HG02588 (cell line): ENCODE data around the gene TTC8.
"Not testable (repeated sequence)": the region's sequence is repeated elsewhere in the genome, so short reads cannot be mapped to it uniquely, and the experiment has no call there.

ENCODE experiments used
- ATAC-seq: cut with Tn5 transposase; IDR thresholded peaks from one replicate; pipeline ENCODE4 v1.9.1; 2021; ENCODE audit warnings: mild to moderate bottlenecking, moderate library complexity; ENCODE audit not compliant: unreplicated experiment

Gene TTC8

DNA sequence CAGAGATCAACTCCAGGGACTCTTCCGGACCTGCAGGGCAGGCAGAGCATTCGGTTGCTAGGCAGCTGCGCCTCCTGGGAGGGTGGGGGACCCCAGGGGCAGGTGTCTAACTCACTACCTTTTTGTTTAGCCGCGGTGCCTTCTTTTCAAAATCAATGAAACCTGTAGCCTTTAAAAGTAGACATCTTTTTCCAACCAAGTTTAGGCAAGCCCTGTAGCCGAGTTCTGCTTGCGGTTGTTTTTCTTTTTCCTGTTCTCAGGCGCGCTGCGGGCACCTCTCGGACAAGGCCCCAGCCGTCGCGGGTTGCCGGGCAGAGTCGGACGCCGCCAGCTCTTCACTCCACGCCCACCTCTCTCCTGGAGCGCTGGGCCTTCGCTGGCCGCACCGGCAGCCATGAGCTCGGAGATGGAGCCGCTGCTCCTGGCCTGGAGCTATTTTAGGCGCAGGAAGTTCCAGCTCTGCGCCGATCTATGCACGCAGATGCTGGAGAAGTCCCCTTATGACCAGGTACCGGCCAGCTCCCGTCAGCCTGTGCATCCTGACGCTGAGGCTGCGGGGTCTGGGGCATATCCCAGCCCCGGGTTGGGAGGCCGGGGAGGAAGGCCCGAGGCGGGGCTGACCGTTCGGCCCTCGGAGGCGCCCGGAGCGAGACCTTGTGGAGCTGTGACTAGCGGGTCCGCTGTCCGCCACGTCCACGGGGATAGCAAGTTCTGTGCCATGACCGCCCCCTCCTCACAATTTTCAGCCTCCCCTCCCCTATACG lies at the start of gene TTC8:
Gene TTC8 (plus strand): TSS at position 338 of the 764 bp plus-strand sequence. CDS start 57 bp downstream, at position 395.
- ATAC-seq: peak; percentile 99

DNA sequence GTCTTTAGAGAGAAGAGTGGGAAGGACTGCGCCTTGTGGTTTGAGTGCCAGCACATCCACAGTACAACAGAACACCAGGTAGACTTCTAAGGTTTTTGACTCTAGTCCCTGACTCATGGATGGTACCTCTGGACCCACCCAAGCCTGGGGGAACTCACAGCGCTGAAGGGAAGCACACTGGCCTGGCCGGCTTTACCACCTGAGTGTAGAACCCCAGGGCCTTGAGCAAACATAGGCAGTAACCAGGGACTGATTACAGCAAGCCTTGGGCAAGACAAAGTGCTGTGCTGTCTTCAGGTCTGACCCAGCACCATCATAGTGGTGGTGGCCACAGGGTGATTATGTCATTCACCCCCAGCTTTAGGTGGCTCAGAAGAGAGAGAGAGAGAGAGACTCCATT lies 48.9 kb upstream of the TTC8 start:
- ATAC-seq: no peak

DNA sequence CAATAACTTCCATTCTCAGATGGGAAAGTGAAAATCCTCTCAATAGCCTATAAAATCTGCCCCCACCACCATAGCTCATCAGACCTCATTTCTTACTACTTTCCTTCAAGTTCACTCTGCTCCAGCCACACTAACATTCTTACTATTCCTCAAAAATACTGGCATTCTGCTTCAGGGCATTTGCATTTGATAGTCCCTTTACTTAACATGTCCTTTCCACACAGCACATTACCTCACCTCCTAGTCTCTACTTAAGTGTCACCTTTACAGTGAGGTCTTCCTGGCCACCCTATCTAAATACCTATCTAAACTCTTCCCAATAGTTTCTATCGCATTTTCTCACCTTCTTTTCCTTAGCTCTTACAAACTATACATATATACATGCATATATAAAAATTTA lies 38.5 kb upstream of the TTC8 start:
- ATAC-seq: no peak

DNA sequence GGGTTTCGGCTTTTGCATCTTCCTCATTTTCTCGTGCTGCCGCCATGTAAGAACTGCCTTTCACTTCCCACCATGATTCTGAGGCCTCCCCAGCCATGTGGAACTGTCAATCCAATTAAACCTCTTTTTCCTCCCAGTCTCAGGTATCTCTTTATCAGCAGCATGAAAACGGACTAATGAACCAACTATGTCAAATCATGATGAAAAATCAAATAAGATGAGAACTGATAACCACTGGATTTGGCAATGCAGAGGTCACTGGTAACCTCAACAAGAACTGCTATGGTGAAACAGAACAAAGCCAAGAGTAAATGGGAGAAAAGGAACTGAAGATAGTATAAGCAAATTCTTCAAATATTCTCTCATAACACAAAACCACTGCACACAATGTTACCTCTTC lies 37.7 kb upstream of the TTC8 start:
- ATAC-seq: no peak

DNA sequence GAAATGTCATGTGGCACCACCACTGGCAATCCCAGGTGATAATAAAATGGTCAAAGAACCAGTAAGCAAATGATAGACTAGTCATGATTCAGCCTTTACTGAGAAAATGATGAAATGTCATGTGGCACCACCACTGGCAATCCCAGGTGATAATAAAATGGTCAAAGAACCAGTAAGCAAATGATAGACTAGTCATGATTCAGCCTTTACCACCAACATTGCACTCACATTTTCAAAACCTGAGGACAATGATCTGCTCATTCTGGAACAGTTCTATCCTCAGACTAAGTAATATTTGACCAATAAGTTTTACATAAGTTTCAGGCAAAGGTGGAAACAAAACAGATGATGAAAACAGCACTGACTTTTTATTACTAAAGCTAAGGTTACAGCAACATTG lies 34.9 kb upstream of the TTC8 start:
- ATAC-seq: not testable (repeated sequence)

DNA sequence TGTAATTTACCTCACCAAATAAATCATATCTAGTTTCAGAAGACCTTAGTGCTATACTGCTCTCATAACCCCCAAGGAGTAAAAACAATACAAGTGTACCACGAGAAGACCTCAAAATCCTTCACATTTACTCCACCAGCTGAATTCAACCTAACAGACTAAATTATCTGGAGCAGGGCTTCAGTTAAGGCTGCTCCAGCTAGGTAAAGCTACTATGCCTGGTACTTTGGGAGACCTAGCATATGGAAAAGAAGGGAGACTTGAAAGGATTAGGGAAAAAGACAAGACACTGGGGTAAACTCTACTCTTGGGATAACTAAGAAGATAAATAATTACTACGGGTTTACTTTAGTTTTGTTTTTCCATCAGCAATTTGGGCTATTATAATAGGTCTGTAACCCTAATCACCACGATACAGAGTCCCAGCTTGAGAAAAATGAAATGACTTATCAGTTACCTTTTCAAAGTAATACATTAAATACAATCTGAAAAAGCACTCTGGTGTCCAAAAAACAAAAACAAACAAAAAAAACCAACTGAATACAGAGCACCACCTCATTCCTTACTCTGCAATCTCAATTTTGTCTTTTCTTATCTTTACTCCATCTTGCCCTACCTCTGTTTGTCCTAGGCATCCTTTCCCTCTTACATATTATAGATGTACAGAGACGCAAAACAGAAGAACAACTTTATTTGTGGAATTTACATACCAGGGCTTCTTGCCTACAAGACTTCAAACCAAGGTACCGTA lies 33.8 kb upstream of the TTC8 start:
- no peak for ATAC-seq

DNA sequence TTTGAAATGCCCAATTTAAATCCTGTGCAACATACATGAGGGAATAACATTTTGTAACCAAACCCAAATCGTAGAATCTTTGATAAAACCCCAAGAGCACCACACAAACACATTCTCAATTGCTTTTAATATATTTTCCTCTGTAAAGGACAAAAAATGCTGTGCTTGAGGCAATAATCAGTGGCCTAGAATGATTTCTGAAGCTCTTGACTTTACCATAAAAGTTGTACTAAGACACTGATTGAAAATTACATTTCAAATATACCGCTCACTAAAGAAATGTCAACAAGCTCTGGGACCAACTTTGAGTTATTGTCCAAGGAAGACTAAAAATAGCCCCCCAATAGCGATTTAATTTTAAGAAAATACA lies 33.2 kb upstream of the TTC8 start:
- no peak for ATAC-seq

DNA sequence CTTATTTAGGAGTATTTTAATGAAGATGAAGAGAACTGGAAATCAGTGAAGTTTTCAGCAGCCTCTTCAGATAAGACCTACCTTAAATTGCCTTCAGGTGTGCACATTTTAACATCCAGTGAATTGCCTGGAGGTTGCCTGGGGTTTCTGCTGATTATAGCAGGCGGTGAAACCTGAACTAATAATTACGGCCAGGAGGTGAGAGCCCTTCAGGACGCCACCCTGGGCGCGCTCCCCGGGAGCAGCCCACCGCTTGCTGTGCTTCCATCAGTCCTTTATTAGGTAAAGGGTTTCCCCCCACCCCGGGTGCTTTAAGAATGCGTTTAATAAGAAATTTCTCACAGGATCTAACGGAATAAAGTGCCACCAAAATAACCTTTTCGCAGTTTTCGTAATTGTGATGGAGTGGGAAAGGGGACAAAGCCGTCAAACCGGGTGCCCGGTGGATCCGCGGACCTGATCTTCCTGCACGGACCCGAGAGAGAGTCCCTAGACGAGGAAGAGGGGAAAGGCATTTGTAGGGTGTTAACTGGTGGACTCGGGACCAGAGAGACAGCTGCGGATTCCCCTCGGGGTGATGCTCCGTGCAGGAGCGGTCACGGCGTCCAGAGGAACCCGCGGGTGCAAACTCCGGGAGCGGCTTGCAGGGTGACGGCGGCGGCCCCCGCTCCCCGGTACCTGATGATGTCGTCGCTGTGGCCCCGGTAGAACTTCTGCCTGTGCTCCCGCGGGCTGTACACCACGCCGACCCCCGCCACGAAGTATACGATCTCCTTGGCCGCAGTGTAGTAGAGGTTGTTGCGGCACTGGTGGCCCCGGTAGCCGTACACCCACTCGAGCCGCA lies 32.6 kb upstream of the TTC8 start:
- ATAC-seq: peak; percentile 10

DNA sequence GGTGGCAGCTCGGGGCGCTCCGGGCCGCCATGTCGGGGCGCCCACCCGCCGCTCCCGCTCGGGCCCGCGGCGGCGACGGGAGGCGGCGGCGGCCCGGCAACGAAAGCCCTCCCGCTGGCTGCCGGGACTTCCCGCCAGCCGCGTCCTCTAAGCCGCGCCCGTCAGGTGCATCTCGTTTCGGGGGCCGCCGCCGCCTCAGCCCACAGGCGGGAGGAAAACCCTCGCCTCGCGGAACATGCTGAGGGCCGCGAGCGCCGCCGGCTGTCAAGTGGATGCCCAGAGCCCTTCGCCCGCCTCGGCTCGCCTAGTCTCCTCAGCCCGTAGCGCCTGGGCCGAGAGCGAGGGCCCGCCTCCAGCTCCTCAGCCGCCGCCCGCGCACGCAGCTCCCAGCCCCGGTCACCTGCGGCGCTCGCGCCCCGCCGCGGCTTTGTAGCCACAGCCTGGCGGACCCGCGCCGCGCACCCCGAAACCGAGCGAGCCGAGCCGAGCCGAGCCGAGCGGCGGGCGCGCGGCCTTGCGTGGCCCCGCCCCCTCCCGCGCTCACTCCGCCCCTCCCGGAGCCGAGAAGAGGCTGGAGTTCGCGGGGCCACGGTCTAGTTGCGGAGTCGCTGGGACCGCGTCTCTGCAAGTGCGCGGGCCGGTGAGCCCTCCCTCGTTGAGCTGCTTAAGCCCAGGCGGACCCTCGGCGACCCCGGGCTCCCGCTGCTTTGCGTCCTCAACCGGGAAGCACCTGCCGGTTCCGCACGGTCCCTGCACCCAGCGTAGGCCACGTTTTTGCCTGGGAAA lies 31.8 kb upstream of the TTC8 start, which contains the start of gene EML5:
Gene EML5 (minus strand): TSS at position 481 of the 786 bp plus-strand sequence. CDS start 450 bp downstream, at position 31.
- peak; percentile 86 for ATAC-seq

DNA sequence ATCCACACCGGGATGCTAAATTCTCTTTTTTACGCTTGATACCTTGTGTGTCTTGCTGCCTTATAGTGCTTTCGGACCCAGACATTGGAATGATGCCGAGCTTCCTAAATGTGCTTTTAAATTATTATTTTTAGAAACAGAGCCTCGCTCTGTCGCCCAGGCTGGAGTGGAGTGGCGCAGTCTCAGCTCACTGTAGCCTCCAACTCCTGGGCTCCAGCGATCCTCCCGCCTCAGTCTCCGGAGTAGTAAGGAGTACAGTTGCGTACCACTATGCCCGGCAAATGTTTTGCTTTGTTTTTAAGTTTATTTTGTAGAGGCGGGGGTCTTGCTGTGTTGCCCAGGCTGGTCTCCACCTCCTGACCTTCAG lies 31.2 kb upstream of the TTC8 start:
- ATAC-seq: no peak

DNA sequence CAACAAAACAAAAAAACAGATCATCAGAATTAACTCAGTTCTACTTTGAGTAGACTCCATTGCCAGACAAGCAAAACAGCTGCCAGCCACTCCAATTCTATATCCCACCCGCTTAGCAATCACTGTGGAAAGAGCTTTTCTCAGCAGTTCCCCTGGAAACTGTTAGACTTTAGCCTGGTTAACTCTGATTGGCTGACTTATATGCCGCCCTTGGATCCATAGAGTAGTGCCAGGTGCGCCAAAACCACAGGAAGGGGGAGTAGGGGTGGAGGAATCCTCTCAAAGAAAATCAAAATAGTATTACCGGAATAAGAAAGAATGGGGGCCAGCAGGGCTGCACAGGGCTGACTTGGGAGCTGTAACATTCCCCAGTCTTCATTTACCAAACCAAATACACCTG lies 26.3 kb upstream of the TTC8 start:
- ATAC-seq: no peak

DNA sequence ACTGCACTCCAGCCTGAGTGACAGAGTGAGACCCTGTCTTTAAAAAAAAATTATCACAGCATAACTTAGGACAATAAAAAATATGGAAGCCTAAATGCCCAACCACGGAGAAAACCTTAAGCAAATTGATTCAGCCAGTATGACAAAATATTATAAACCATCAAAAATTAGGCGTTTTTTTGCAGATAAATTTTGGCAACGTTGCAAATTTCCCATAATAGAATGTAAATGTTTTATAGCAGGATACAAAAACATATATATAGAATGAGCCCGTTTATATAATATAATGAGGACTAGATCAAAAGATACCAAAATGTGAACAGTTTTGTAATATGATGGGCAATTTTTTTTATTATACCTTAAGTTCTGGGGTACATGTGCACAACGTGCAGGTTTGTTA lies 24.9 kb upstream of the TTC8 start:
- ATAC-seq: no peak

DNA sequence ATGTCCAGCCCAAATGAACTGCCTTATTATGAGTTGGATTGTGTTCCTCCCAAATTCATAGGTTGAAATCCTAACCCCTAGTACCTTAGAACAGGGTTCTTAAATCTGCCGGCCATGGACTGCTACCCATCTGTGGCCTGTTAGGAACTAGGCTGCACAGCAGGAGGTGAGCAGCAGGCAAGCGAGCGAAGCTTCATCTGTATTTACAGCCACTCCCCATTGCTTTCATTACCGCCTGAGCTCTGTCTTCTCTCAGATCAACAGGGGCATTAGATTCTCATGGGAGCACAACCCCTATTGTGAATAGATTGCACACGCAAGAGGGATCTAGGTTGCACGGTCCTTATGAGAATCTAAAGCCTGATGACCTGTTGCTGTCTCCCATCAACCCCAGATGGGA lies 21.9 kb upstream of the TTC8 start:
- ATAC-seq: no peak

DNA sequence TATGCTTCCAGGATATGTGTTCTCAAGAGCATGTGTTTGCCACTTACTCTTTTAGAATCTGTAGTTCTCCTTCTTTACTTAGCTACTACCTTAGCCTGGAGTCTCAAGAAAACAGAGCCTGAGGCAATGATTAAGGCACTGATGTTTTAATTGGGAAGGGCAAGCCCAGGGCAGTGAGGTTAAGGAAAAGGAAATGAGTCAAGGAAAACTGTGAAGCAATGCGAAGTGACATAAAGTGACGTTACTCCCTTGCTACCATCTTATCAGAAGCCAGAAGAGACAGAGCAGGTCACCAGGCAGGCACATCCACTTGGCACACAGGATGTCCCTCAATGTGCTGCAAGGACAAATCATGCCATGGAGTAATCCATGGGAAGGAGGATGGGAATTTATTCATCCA lies 20.4 kb upstream of the TTC8 start:
- ATAC-seq: no peak

DNA sequence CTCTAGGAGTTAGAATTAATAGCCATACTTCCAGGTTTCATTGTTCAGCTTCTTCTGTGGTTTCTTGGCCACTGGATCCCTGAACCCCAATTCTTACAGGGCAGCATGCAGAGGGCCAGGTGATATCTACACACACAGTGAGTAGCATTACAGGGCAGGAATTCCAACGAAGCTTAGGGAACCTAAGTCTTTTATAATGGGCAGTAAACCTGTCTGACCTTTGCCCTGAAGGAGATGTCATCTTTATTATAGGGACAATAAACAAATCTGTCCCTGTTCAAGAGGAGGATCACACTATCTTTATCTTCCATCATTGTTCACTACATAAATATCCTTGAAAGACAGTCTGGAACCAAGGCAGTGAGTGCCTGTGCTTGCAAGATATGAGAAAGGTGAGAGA lies 20.0 kb upstream of the TTC8 start:
- ATAC-seq: no peak

DNA sequence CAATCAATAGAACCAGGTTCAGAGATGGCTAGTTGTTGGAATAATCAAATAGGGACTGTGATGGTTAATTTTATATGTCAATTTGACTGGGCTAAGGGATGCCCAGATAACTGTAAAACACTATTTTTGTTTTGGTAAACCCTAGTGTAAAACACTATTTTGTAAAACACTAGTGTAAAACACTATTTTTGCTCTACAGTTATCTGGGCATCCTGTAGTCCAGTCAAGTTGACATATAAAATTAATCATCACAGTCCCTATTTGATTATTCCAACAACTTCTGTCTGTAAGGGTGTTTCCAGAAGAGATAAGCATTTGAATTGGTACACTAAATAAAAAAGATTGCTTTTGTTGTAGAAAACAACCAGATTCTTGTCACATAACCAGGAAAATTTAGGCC lies 16.1 kb upstream of the TTC8 start:
- no peak for ATAC-seq

DNA sequence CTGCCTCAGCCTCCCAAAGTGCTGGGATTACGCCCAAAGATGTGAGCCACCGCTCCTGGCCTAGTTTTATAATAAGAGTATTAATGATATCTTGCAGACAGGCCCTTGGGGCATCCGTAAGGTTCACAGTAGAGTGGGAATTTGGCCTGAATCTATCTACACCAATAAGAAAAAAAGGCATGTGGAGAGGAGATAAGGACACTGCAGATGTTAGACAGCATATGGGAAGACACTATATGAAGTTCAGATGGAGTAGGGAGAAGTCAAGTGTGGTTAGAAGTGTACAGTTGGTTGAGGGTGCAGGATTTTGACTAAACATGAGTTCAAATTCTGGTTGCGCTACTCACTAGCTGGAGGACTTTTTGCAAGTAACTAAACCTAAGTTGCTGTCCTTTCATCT lies 8.5 kb upstream of the TTC8 start:
- no peak for ATAC-seq

DNA sequence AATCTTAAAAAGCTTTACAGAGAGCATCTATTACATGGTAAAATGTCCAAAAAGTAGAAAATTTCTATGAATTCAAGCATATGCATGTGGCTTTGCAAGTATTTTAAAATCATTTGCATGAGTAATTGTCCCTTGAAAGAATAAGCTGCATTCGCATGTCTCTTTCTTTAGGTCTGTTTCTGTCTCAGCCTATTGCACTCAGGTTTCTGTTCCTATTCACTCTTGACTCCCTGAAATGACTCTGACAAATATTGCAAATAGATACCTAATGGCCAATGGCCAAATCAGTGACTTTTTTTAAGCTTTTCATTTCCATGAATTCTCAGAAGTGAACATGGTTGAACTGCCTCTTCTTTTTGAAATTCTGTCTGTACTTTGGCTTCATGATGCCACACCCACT lies 6.4 kb upstream of the TTC8 start:
- ATAC-seq: no peak

DNA sequence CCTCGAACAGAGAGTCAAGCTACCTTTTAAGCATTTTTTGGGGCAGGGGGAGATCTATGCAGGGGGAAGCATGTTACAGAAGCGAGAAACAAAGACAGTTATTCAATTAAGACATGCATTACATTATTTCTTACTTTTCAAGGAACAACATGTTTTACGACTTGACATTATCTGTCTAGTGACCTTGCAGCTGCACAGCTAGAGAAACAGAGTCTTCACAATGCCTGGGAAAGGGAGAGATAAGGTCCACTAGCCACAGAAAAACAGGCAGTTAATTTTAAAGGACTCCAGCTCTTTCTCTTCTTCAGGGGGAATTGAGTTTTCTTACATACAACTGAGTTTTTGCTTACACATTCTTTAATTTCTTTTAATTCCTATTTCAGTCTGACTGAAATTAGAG lies 4.8 kb upstream of the TTC8 start:
- not testable (repeated sequence) for ATAC-seq

DNA sequence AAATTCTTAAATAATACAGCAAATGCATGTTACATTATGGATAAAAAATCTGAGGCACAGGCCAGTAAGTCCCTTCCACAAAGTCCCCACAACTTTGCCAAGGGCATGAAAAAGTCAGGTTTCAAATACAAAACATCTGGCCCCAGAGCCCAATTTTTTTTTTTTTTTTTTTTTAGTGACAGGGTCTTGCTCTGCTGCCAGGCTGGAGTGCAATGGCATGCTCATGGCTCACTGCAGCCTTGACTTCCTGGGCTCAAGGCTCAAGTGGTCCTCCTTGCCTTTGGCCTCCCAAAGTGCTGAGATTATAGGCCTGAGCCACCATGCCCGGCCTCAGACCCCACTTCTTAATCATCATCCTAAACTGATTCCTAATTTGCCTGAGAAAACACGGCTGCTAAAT lies 3.1 kb upstream of the TTC8 start:
- no peak for ATAC-seq

DNA sequence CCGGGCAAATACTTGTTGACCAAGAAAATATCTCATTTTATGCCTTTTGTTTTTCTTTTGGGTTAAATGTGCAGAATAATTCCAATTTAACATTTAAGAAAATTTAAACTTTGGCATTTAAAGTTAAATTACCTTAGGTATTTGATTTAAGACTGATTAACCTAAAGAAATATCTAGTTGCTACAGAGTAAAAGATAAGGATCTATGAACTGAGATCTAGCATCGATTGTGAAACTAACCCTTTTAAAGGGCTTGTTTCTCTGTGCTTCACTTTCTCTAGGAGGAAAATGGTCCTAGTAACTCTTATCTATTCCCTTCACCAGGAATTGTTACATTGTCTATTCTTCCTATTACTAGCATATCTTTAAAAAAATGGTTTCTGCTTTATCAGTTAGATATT lies 2.6 kb upstream of the TTC8 start:
- ATAC-seq: no peak
